WTC11 (cell line): ENCODE measurements around the gene MET. TPM values are rescaled to one million over a fixed set of nuclear protein-coding genes. Genes with fewer than 3 reads are reported as not detected.

ENCODE experiments used
- ATAC-seq: fragments of 200-7000 bp; cut with Tn5 transposase; 2 replicates; pipeline ENCODE4 v1.10.0; 2021; ENCODE audit warnings: mild to moderate bottlenecking, moderate library complexity
- CTCF ChIA-PET: fragments of 300-600 bp; sonication (Branson Sonifier 250); formaldehyde crosslinking; loops from one replicate; lab custom pipeline; 2021; ENCODE audit warnings: antibody characterized with exemption; lab: Charles Lee
- POLR2A ChIA-PET: fragments of 350-600 bp; sonication (Branson Sonifier 250); formaldehyde crosslinking; loops from one replicate; lab custom pipeline; 2021; ENCODE audit warnings: antibody characterized with exemption; lab: Charles Lee
- DNase-seq: peaks from one replicate; pipeline ENCODE4 v3.0.0; 2021; ENCODE audit warnings: low spot score
- H3K27ac Mint-ChIP-seq: 2 replicates; pipeline ENCODE4 v1.8.0; 2021; ENCODE audit warnings: mixed read lengths
- H3K27me3 Mint-ChIP-seq: 2 replicates; pipeline ENCODE4 v1.8.0; 2021; ENCODE audit warnings: low read depth, mild to moderate bottlenecking, moderate library complexity, mixed read lengths
- H3K36me3 Mint-ChIP-seq: 2 replicates; pipeline ENCODE4 v1.8.0; 2021; ENCODE audit warnings: mixed read lengths
- H3K4me1 Mint-ChIP-seq: 2 replicates; pipeline ENCODE4 v1.8.0; 2022; ENCODE audit warnings: mixed read lengths
- H3K4me3 Mint-ChIP-seq: 2 replicates; pipeline ENCODE4 v1.8.0; 2021; ENCODE audit warnings: mild to moderate bottlenecking, moderate library complexity, mixed read lengths
- H3K9me3 Mint-ChIP-seq: 2 replicates; pipeline ENCODE4 v1.8.0; 2021; ENCODE audit warnings: mixed read lengths
- AFF4 ChIP-seq: sonication (generic); formaldehyde crosslinking; IDR thresholded peaks from 2 replicates; pipeline ENCODE4 v1.8.1; 2023; ENCODE audit warnings: mild to moderate bottlenecking, missing genetic modification reagents, borderline replicate concordance
- ATF3 ChIP-seq: sonication (generic); formaldehyde crosslinking; conservative IDR thresholded peaks from 2 replicates; pipeline ENCODE4 v1.8.1; 2022; ENCODE audit warnings: mild to moderate bottlenecking, missing genetic modification reagents
- CREB1 ChIP-seq: sonication (generic); formaldehyde crosslinking; IDR thresholded peaks from 2 replicates; pipeline ENCODE4 v1.8.0; 2023; ENCODE audit warnings: mild to moderate bottlenecking, missing genetic modification reagents
- CTCF ChIP-seq: fragments of 200-600 bp; IDR thresholded peaks from 2 replicates; pipeline ENCODE4 v1.8.0; 2022; ENCODE audit warnings: antibody characterized with exemption
- FOXK1 ChIP-seq: sonication (generic); formaldehyde crosslinking; IDR thresholded peaks from 2 replicates; pipeline ENCODE4 v1.8.0; 2022; ENCODE audit warnings: mild to moderate bottlenecking, moderate library complexity, missing genetic modification reagents
- HMGA2 ChIP-seq: fragments of 250-450 bp; sonication (Bioruptor Pico); IDR thresholded peaks from 2 replicates; pipeline ENCODE4 v1.4.0; 2021; ENCODE audit warnings: mild to moderate bottlenecking, moderate library complexity
- IRF2 ChIP-seq: sonication (generic); formaldehyde crosslinking; IDR thresholded peaks from 2 replicates; pipeline ENCODE4 v1.8.0; 2022; ENCODE audit warnings: low read depth, missing genetic modification reagents, borderline replicate concordance
- NR1H2 ChIP-seq: sonication (generic); formaldehyde crosslinking; IDR thresholded peaks from 2 replicates; pipeline ENCODE4 v1.9.0; 2021; ENCODE audit warnings: mild to moderate bottlenecking, moderate library complexity, missing genetic modification reagents
- PRDM15 ChIP-seq: sonication (generic); formaldehyde crosslinking; IDR thresholded peaks from 2 replicates; pipeline ENCODE4 v1.8.0; 2022; ENCODE audit warnings: missing genetic modification reagents
- RORB ChIP-seq: fragments of 250-450 bp; sonication (Bioruptor Pico); IDR thresholded peaks from 2 replicates; pipeline ENCODE4 v1.9.0; 2021; ENCODE audit warnings: mild to moderate bottlenecking
- USF1 ChIP-seq: sonication (generic); formaldehyde crosslinking; IDR thresholded peaks from 2 replicates; pipeline ENCODE4 v1.8.0; 2022; ENCODE audit warnings: mild to moderate bottlenecking, missing genetic modification reagents
- ZNF281 ChIP-seq: sonication (generic); formaldehyde crosslinking; IDR thresholded peaks from 2 replicates; pipeline ENCODE4 v1.8.0; 2023; ENCODE audit warnings: mild to moderate bottlenecking, missing genetic modification reagents
- ZNF317 ChIP-seq: sonication (generic); formaldehyde crosslinking; IDR thresholded peaks from 2 replicates; pipeline ENCODE4 v1.8.1; 2023; ENCODE audit warnings: low read depth, mild to moderate bottlenecking, moderate library complexity, missing genetic modification reagents, borderline replicate concordance
- total RNA-seq: library from RNA; stranded (reverse); gene quantifications from 3 replicates; pipeline ENCODE4 v1.2.3, GENCODE V29; 2021

The MET gene
- total RNA-seq, 1 experiment from 2014 or later, result 9.4 TPM

GRCh38 chr7:116672596-116673456 is 830 bp downstream of the MET start (continued):
- TF ChIP-seq ZNF281 (no peak), CTCF (no peak)

GRCh38 chr7:116673457-116673865 is 1.5 kb downstream of the MET start:
- CTCF ChIA-PET, result interaction anchor here (3.0 kb wide), 1 partner anchor 137 kb away, joined by 8 read pairs; no protein-coding TSS in a partner anchor
- H3K4me1 Mint-ChIP-seq, result peaks cover 33% of the 10 kb centered on the region
- H3K9me3 Mint-ChIP-seq, result no peaks in the 10 kb centered on the region
- no peaks in the 10 kb centered on the region for H3K36me3 Mint-ChIP-seq
- no peak overlapping the region for H3K27ac Mint-ChIP-seq
- H3K27me3 Mint-ChIP-seq, result peaks cover 26% of the 10 kb centered on the region
- ATAC-seq, result no peak
- TF ChIP-seq IRF2, result no peak
- TF ChIP-seq USF1 (CRISPR knock-in tag), result no peak
- no peak for TF ChIP-seq ATF3 (CRISPR knock-in tag)
- TF ChIP-seq NR1H2, result no peak
- no peak for TF ChIP-seq FOXK1 (CRISPR knock-in tag)
- no peak for TF ChIP-seq HMGA2
- TF ChIP-seq AFF4 (CRISPR knock-in tag), result no peak
- no peak for TF ChIP-seq ZNF317 (CRISPR knock-in tag)
- TF ChIP-seq CREB1 (CRISPR knock-in tag), result no peak
- POLR2A ChIA-PET, result no interaction called here
- DNase-seq, result no peak
- H3K4me3 Mint-ChIP-seq, result peak overlapping the region; percentile 83

- peak; percentile 85 for TF ChIP-seq PRDM15 (CRISPR knock-in tag)
- TF ChIP-seq RORB, result no peak
- Mint-ChIP-seq H3K4me1 (peaks cover 33% of the 10 kb centered on the region), H3K27me3 (peaks cover 26% of the 10 kb centered on the region), H3K36me3 (no peaks in the 10 kb centered on the region), H3K4me3 (no peak overlapping the region), H3K27ac (no peak overlapping the region), H3K9me3 (no peaks in the 10 kb centered on the region)
- CTCF ChIA-PET, result no interaction called here
- DNase-seq, result no peak
- POLR2A ChIA-PET, result interaction anchor here (0.5 kb wide), 1 partner anchor 128 kb away, joined by 3 read pairs; no protein-coding TSS in a partner anchor
- ATAC-seq, result peak; percentile 5; the same call in 1 of the 2 replicates
These were observed 2.6 kb downstream of the MET start for GRCh38 chr7:116674508-116675173.
